HEK293T (cell line): ENCODE measurements around the gene TXNDC11.

Experiments
- CTCF ChIA-PET: fragments of 350-600 bp; formaldehyde crosslinking; extraction: SDS; loops from one replicate; lab custom pipeline; 2021; ENCODE audit warnings: antibody characterized with exemption, inconsistent platforms; lab: Yijun Ruan, JAX
- POLR2A ChIA-PET: fragments of 350-600 bp; formaldehyde crosslinking; extraction: SDS; loops from one replicate; lab custom pipeline; 2020; ENCODE audit warnings: antibody characterized with exemption, inconsistent platforms; lab: Yijun Ruan, JAX
- DNase-seq: peaks from one replicate; pipeline ENCODE4 v3.0.0; 2012; ENCODE audit warnings: mixed read lengths; ENCODE audit errors: extremely low spot score
- ARNT ChIP-seq: fragments of 450-650 bp; IDR thresholded peaks from 2 replicates; pipeline ENCODE4 v1.6.1; 2017; ENCODE audit warnings: mild to moderate bottlenecking
- BHLHE40 ChIP-seq: fragments of 450-650 bp; IDR thresholded peaks from 2 replicates; pipeline ENCODE4 v1.6.1; 2016; ENCODE audit warnings: mild to moderate bottlenecking, moderate library complexity, borderline replicate concordance
- CTBP1 ChIP-seq: fragments of 450-650 bp; IDR thresholded peaks from 2 replicates; pipeline ENCODE4 v1.6.1; 2016; ENCODE audit warnings: borderline replicate concordance
- ELF4 ChIP-seq: fragments of 450-650 bp; IDR thresholded peaks from 2 replicates; pipeline ENCODE4 v1.6.1; 2017; ENCODE audit warnings: antibody characterized with exemption
- FOXA1 ChIP-seq: fragments of 450-650 bp; IDR thresholded peaks from 2 replicates; pipeline ENCODE4 v1.6.1; 2016; ENCODE audit warnings: mild to moderate bottlenecking
- FOXK2 ChIP-seq: fragments of 450-650 bp; IDR thresholded peaks from 2 replicates; pipeline ENCODE4 v1.6.1; 2016; ENCODE audit warnings: mild to moderate bottlenecking
- FOXM1 ChIP-seq: fragments of 450-650 bp; IDR thresholded peaks from 2 replicates; pipeline ENCODE4 v1.6.1; 2017; ENCODE audit warnings: mild to moderate bottlenecking, borderline replicate concordance
- HDGF ChIP-seq: fragments of 450-650 bp; IDR thresholded peaks from 2 replicates; pipeline ENCODE4 v1.6.1; 2017; ENCODE audit warnings: antibody characterized with exemption, borderline replicate concordance
- L3MBTL2 ChIP-seq: fragments of 450-650 bp; conservative IDR thresholded peaks from 2 replicates; pipeline ENCODE4 v1.6.1; 2016; ENCODE audit warnings: mild to moderate bottlenecking
- LEF1 ChIP-seq: fragments of 450-650 bp; IDR thresholded peaks from 2 replicates; pipeline ENCODE4 v1.6.1; 2017; ENCODE audit warnings: mild to moderate bottlenecking, borderline replicate concordance
- NFRKB ChIP-seq: fragments of 450-650 bp; IDR thresholded peaks from 2 replicates; pipeline ENCODE4 v1.6.1; 2016; ENCODE audit warnings: mild to moderate bottlenecking, moderate library complexity
- PKNOX1 ChIP-seq: fragments of 450-650 bp; IDR thresholded peaks from 2 replicates; pipeline ENCODE4 v1.6.1; 2016
- SUZ12 ChIP-seq: fragments of 450-650 bp; IDR thresholded peaks from 2 replicates; pipeline ENCODE4 v1.6.1; 2016; ENCODE audit warnings: mild to moderate bottlenecking
- TARDBP ChIP-seq: fragments of 450-650 bp; IDR thresholded peaks from 2 replicates; pipeline ENCODE4 v1.6.1; 2016
- ZNF384 ChIP-seq: fragments of 450-650 bp; IDR thresholded peaks from 2 replicates; pipeline ENCODE4 v1.6.1; 2016

TXNDC11 gene

GRCh38 chr16:11657556-11657955, 85.1 kb downstream of the TXNDC11 start:
- DNase-seq = no peak
- TF ChIP-seq ELF4 (no peak), PKNOX1 (no peak), FOXA1 (no peak), BHLHE40 (no peak), ZNF384 (no peak), ARNT (no peak)
- POLR2A ChIA-PET = no interaction called here
- CTCF ChIA-PET = no interaction called here

- ChIA-PET POLR2A (interaction anchor here (1.1 kb wide), 1 partner anchor 11 kb away, joined by 3 read pairs; no protein-coding TSS in a partner anchor), CTCF (no interaction called here)
- no peak for DNase-seq
- no peak for TF ChIP-seq PKNOX1
- TF ChIP-seq CTBP1 = no peak
- no peak for TF ChIP-seq L3MBTL2
- no peak for TF ChIP-seq FOXK2
- TF ChIP-seq NFRKB = no peak
- no peak for TF ChIP-seq SUZ12
Observed at GRCh38 chr16:11655655-11656054, 87.0 kb downstream of the TXNDC11 start.

- ChIA-PET POLR2A (no interaction called here), CTCF (interaction anchor here (0.6 kb wide), 1 partner anchor 63 kb away, joined by 3 read pairs; no protein-coding TSS in a partner anchor)
- no peak for DNase-seq
- TF ChIP-seq SUZ12 = no peak
- no peak for TF ChIP-seq ELF4
- no peak for TF ChIP-seq LEF1
- TF ChIP-seq BHLHE40 = no peak
- TF ChIP-seq FOXA1 = no peak
- no peak for TF ChIP-seq HDGF
- TF ChIP-seq NFRKB = no peak
- no peak for TF ChIP-seq L3MBTL2
- no peak for TF ChIP-seq TARDBP
Observed at GRCh38 chr16:11651796-11652195, 90.9 kb downstream of the TXNDC11 start.

- CTCF ChIA-PET = interaction anchor here (0.6 kb wide), 1 partner anchor 64 kb away, joined by 3 read pairs; no protein-coding TSS in a partner anchor
Observed at GRCh38 chr16:11650641-11651591, 91.7 kb downstream of the TXNDC11 start.

GRCh38 chr16:11649276-11649675, 93.4 kb downstream of the TXNDC11 start:
- ChIA-PET CTCF (interaction anchor here (0.6 kb wide), 1 partner anchor 66 kb away, joined by 3 read pairs; no protein-coding TSS in a partner anchor), POLR2A (no interaction called here)
- TF ChIP-seq FOXA1 (no peak), SUZ12 (no peak), ELF4 (no peak), BHLHE40 (no peak), FOXM1 (no peak), FOXK2 (no peak), PKNOX1 (no peak), ARNT (no peak), HDGF (no peak), LEF1 (no peak), L3MBTL2 (no peak), TARDBP (no peak)
- DNase-seq = no peak

More at GRCh38 chr16:11650641-11651591, 91.7 kb downstream of the TXNDC11 start:
- DNase-seq = no peak
- POLR2A ChIA-PET = no interaction called here
- TF ChIP-seq LEF1 = no peak
- TF ChIP-seq PKNOX1 = no peak
- no peak for TF ChIP-seq ZNF384
- TF ChIP-seq BHLHE40 = no peak
- no peak for TF ChIP-seq FOXM1
- no peak for TF ChIP-seq CTBP1
- TF ChIP-seq TARDBP = no peak
- no peak for TF ChIP-seq SUZ12
- TF ChIP-seq NFRKB = no peak
- no peak for TF ChIP-seq ARNT

GRCh38 chr16:11642765-11643116, 99.9 kb downstream of the TXNDC11 start:
- no peak for TF ChIP-seq FOXA1
- no peak for TF ChIP-seq LEF1
- no peak for TF ChIP-seq CTBP1
- TF ChIP-seq L3MBTL2 = no peak
- TF ChIP-seq ELF4 = no peak
- no peak for TF ChIP-seq BHLHE40
- no peak for TF ChIP-seq FOXM1
- no peak for TF ChIP-seq ARNT
- TF ChIP-seq FOXK2 = no peak
- TF ChIP-seq HDGF = no peak
- ChIA-PET POLR2A (no interaction called here), CTCF (interaction anchor here (2.3 kb wide), 1 partner anchor 111 kb away, joined by 14 read pairs; no protein-coding TSS in a partner anchor)
- DNase-seq = peak; percentile 3
